Ishikawa (cell line): ENCODE results near the gene RBM41.

Experiments
- CEBPB ChIP-seq: IDR thresholded peaks from 2 replicates; pipeline ENCODE4 v1.6.1; 2012
- CREB1 ChIP-seq: IDR thresholded peaks from 2 replicates; pipeline ENCODE4 v1.6.1; 2012; ENCODE audit warnings: low read depth
- EGR1 ChIP-seq: IDR thresholded peaks from 2 replicates; pipeline ENCODE4 v1.6.1; 2012
- FOXM1 ChIP-seq: IDR thresholded peaks from 2 replicates; pipeline ENCODE4 v1.6.1; 2012; ENCODE audit warnings: low read depth, borderline replicate concordance
- MAX ChIP-seq: IDR thresholded peaks from 2 replicates; pipeline ENCODE4 v1.6.1; 2012
- NFIC ChIP-seq: IDR thresholded peaks from 2 replicates; pipeline ENCODE4 v1.6.1; 2012
- RAD21 ChIP-seq: IDR thresholded peaks from 2 replicates; pipeline ENCODE4 v1.6.1; 2012; ENCODE audit warnings: low read depth
- REST ChIP-seq: IDR thresholded peaks from 2 replicates; pipeline ENCODE4 v1.6.1; 2012; ENCODE audit warnings: low read depth, mild to moderate bottlenecking
- TAF1 ChIP-seq: IDR thresholded peaks from 2 replicates; pipeline ENCODE4 v1.6.1; 2012; ENCODE audit warnings: low read depth, mild to moderate bottlenecking
- TCF12 ChIP-seq: IDR thresholded peaks from 2 replicates; pipeline ENCODE4 v1.6.1; 2012; ENCODE audit warnings: low read depth
- TEAD4 ChIP-seq: IDR thresholded peaks from 2 replicates; pipeline ENCODE4 v1.6.1; 2012
- USF1 ChIP-seq: IDR thresholded peaks from 2 replicates; pipeline ENCODE4 v1.6.1; 2012
- YY1 ChIP-seq: IDR thresholded peaks from 2 replicates; pipeline ENCODE4 v1.6.1; 2012; ENCODE audit warnings: low read depth

GRCh38 chrX:107050195-107050709 lies 68.4 kb downstream of the RBM41 start:
- no peak for TF ChIP-seq TAF1
- TF ChIP-seq FOXM1, result no peak
- TF ChIP-seq MAX, result no peak
- no peak for TF ChIP-seq NFIC
- no peak for TF ChIP-seq TCF12
- TF ChIP-seq TEAD4, result no peak
- no peak for TF ChIP-seq RAD21
- no peak for TF ChIP-seq YY1
- no peak for TF ChIP-seq REST
- no peak for TF ChIP-seq EGR1
- TF ChIP-seq USF1, result no peak
- TF ChIP-seq CREB1, result no peak
- TF ChIP-seq CEBPB, result no peak
